ENCODE results near the gene BICRA. TPM values are rescaled to one million over a fixed set of nuclear protein-coding genes. Genes with fewer than 3 reads are reported as not detected.
A peak's percentile ranks its signal among the peaks of the same experiment; 100 is the strongest.
"Not testable (repeated sequence)": the region's sequence is repeated elsewhere in the genome, so short reads cannot be mapped to it uniquely, and the experiment has no call there.

The BICRA gene
- total RNA-seq, 3 donors from 2014 or later, result 11.8 to 16.3 (median 11.9) TPM

DNA sequence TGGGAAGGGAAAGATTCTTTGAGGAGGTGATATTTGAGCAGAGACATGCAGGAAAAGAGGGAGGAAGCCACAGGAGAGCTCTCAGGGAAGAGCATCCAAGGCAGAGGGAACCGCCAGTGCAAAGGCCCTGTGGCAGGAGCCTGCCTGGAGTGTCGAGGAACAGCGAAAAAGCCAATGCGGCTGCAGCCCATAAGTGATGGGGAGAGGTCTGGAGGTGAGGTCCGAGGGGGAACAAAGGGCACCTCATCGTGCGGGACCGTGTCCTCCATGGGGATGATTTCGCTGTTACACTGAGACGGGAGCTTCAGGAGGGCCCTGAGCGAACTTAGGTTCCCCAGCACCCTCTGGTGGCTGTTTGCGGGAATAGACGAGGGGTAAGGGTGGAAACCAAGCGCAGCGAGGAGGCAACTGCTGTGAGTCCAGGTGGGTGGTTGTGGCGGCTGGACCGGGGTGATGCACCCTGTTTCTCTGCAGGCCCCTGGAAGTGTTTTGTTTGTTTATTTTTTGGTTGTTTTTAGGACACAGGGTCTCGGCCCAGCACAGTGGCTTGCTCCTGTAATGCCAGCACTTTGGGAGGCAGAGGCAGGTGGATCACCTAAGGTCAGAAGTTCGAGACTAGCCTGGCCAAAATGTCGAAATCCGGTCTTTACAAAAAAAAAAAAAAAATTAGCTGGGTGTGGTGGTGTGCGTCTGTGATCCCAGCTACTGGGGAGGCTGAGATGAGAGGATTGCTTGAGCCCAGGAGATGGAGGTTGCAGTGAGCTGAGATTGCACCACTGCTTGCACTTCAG, 98.4 kb downstream of the BICRA start:
- ATAC-seq, result peak; percentile 98 to 99
- no peaks in the 10 kb centered on the region for H3K9me3 Mint-ChIP-seq
- no peaks in the 10 kb centered on the region for H3K4me1 Mint-ChIP-seq (ENCODE audit: low read depth)
- no peak overlapping the region for H3K4me3 Mint-ChIP-seq
- peaks cover 6% of the 10 kb centered on the region for H3K36me3 Mint-ChIP-seq (ENCODE audit: insufficient read depth)
- DNase-seq, result peak; percentile 66
- peaks cover 22% of the 10 kb centered on the region for H3K27me3 Mint-ChIP-seq (ENCODE audit: low read depth)

- H3K4me1 Mint-ChIP-seq (ENCODE audit: low read depth), result peaks cover 2% of the 10 kb centered on the region
- H3K36me3 Mint-ChIP-seq (ENCODE audit: insufficient read depth), result no peaks in the 10 kb centered on the region
Measured at GRCh38 chr19:47711652-47712242, 102.8 kb downstream of the BICRA start.

DNA sequence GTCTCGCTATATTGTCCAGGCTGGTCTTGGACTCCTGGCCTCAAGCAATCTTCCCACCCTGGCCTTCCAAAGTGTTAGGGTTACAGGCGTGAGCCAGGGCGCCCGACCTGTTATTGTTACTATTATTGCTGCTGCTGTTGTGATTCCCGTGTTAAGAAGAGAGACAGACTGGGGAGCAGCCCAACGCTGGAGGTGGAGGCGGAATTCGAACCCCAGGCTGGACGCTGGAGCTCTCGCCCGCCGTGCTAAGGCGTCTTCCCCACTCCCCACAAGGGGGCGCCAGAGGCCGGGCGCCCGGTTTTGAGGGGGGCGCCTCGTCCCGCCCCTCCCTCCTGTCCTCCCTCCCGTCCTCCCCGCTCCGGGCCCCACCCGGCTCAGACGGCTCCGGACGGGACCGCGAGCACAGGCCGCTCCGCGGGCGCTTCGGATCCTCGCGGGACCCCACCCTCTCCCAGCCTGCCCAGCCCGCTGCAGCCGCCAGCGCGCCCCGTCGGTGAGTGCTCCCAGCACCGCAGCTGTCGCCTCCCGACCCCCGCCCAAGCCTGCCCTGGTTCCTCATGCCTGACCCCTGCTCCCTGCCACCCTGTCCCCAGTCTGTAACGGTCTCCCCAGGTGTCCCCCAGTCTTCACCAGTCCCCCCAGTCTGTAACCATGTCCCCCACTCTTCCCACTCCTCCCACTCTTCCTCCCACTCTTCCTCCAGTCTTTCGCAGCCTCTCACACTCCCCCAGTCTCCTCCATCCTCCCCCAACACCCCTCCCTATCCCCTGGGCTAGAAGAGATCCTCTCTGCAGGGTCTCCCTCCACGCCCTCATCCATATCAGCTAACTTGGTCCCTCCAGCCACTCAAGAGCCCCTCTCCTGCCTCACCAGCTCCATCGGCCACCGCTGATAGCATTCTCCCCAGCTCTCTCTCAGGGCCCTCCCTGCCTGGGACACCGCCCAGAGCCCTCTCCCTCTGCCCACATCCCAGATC, 104.4 kb downstream of the BICRA start, which contains the start of gene EHD2:
EHD2 (plus strand) TSS at position 377 of the 976 bp plus-strand sequence. CDS start 3,191 bp downstream, outside the sequence.
- peak; percentile 82 to 83 for ATAC-seq
- peaks cover 2% of the 10 kb centered on the region for H3K4me1 Mint-ChIP-seq (ENCODE audit: low read depth)
- peaks cover 5% of the 10 kb centered on the region for H3K9me3 Mint-ChIP-seq
- no peak within 1 kb of the TSS for H3K4me3 Mint-ChIP-seq
- peak; percentile 32 for DNase-seq
- H3K27me3 Mint-ChIP-seq (ENCODE audit: low read depth), result peaks cover 43% of the 10 kb centered on the region
- H3K36me3 Mint-ChIP-seq (ENCODE audit: insufficient read depth), result no peaks in the 10 kb centered on the region

More at GRCh38 chr19:47711652-47712242, 102.8 kb downstream of the BICRA start:
- Mint-ChIP-seq H3K4me3 (no peak overlapping the region), H3K9me3 (peaks cover 5% of the 10 kb centered on the region), H3K27me3 (ENCODE audit: low read depth) (peaks cover 46% of the 10 kb centered on the region)
- ATAC-seq (no peak), DNase-seq (no peak)

GRCh38 chr19:47714339-47714738, 105.4 kb downstream of the BICRA start:
- Mint-ChIP-seq H3K36me3 (ENCODE audit: insufficient read depth) (no peaks in the 10 kb centered on the region), H3K27me3 (ENCODE audit: low read depth) (peaks cover 43% of the 10 kb centered on the region), H3K9me3 (peaks cover 5% of the 10 kb centered on the region), H3K4me3 (no peak overlapping the region), H3K4me1 (ENCODE audit: low read depth) (peaks cover 2% of the 10 kb centered on the region)
- DNase-seq (no peak), ATAC-seq (no peak)

GRCh38 chr19:47714855-47715254, 105.9 kb downstream of the BICRA start:
- not testable (repeated sequence) for H3K4me1 Mint-ChIP-seq (ENCODE audit: low read depth); ATAC-seq
- H3K27me3 Mint-ChIP-seq (ENCODE audit: low read depth), result peaks cover 43% of the 10 kb centered on the region

DNA sequence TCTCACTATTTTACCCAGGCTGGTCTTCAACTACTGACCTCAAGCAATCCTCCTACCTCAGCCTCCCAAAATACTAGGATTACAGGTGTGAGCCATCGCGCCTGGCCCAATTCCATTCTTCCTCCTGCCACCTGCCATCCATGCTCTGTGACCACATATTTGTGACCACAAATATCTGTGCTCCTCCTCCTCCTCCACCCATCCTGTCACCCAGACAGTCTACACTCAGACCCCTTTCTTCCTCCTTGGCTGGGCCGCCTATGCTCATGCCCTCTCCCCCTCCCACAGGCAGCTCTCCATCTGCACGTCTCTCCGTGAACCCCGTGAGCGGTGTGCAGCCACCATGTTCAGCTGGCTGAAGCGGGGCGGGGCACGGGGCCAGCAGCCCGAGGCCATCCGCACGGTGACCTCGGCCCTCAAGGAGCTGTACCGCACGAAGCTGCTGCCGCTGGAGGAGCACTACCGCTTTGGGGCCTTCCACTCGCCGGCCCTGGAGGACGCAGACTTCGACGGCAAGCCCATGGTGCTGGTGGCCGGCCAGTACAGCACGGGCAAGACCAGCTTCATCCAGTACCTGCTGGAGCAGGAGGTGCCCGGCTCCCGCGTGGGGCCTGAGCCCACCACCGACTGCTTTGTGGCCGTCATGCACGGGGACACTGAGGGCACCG, 107.5 kb downstream of the BICRA start:
- H3K27me3 Mint-ChIP-seq (ENCODE audit: low read depth), result peaks cover 42% of the 10 kb centered on the region
- DNase-seq (no peak), ATAC-seq (no peak)
- no peak overlapping the region for H3K4me3 Mint-ChIP-seq
- no peaks in the 10 kb centered on the region for H3K36me3 Mint-ChIP-seq (ENCODE audit: insufficient read depth)
- peaks cover 5% of the 10 kb centered on the region for H3K9me3 Mint-ChIP-seq
- peaks cover 2% of the 10 kb centered on the region for H3K4me1 Mint-ChIP-seq (ENCODE audit: low read depth)

More at GRCh38 chr19:47714855-47715254, 105.9 kb downstream of the BICRA start:
- not testable (repeated sequence) for H3K9me3 Mint-ChIP-seq; H3K4me3 Mint-ChIP-seq; H3K36me3 Mint-ChIP-seq (ENCODE audit: insufficient read depth); DNase-seq

DNA sequence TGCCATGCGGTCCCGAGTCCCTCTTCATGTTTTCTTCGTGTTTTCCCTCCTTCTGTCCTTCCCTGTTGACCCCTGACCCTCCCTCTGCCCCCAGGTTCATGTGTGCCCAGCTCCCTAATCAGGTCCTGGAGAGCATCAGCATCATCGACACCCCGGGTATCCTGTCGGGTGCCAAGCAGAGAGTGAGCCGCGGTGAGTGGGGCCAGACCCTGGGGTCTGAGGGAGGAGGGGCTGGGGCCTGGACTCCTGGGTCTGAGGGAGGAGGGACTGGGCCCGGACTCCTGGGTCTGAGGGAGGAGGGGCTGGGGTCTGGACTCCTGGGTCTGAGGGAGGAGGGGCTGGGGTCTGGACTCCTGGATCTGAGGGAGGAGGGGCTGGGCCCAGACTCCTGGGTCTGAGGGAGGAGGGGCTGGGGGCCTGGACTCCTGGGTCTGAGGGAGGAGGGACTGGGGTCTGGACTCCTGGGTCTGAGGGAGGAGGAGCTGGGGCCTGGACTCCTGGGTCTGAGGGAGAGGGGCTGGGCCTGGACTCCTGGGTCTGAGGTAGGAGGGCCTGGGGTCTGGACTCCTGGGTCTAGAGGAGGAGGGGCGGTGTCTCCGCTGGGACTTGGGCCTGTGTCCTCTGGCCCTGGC, 109.6 kb downstream of the BICRA start:
- H3K4me3 Mint-ChIP-seq; H3K9me3 Mint-ChIP-seq; H3K4me1 Mint-ChIP-seq (ENCODE audit: low read depth); H3K36me3 Mint-ChIP-seq (ENCODE audit: insufficient read depth); ATAC-seq; DNase-seq: not testable (repeated sequence)
- H3K27me3 Mint-ChIP-seq (ENCODE audit: low read depth), result peaks cover 35% of the 10 kb centered on the region

- no peak for ATAC-seq
Measured at GRCh38 chr19:47719047-47719859, 110.3 kb downstream of the BICRA start.

DNA sequence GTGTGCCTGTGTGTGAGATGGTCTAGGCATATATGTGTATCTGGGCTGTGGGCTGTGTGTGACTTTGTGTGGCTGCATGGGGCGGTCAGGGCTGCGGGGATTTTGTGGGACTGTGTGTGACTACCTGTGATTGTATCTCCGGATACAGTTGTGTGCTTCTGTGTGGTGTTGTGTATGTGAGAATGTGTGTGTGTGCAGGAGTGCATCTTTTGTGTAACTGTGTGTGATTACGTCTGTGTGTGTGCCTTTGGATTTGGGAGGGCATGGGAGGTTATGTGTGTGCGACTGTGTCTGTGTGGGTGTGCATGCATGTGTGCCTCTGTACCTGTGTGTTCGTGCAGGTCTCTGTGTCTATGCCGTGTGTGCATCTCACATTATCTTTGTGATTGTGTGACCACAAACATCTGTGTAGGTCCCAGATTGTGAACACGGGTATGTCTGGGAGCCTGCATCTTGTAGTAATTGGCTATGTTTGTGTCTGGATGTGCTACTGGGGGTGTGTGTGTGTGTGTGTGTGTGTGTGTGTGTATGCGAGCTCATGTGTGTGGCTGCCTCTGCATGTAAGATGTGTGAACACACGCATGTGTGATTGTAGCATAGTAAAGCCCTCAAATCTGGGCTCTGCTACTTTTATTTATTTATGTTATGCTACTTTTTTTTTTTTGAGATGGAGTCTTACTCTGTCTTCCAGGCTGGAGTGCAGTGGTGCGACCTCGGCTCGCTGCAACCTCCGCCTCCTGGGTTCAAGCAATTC, 111.9 kb downstream of the BICRA start:
- peaks cover 22% of the 10 kb centered on the region for H3K27me3 Mint-ChIP-seq (ENCODE audit: low read depth)
- ATAC-seq (no peak), DNase-seq (no peak)
- H3K4me1 Mint-ChIP-seq (ENCODE audit: low read depth), result no peaks in the 10 kb centered on the region
- no peak overlapping the region for H3K4me3 Mint-ChIP-seq
- H3K9me3 Mint-ChIP-seq, result no peaks in the 10 kb centered on the region
- no peaks in the 10 kb centered on the region for H3K36me3 Mint-ChIP-seq (ENCODE audit: insufficient read depth)

More at GRCh38 chr19:47719047-47719859, 110.3 kb downstream of the BICRA start:
- no peaks in the 10 kb centered on the region for H3K4me1 Mint-ChIP-seq (ENCODE audit: low read depth)
- no peaks in the 10 kb centered on the region for H3K36me3 Mint-ChIP-seq (ENCODE audit: insufficient read depth)
- no peak for DNase-seq
- H3K4me3 Mint-ChIP-seq, result no peak overlapping the region
- H3K27me3 Mint-ChIP-seq (ENCODE audit: low read depth), result peaks cover 31% of the 10 kb centered on the region
- peaks cover under 1% of the 10 kb centered on the region for H3K9me3 Mint-ChIP-seq

GRCh38 chr19:47723581-47723940, 114.6 kb downstream of the BICRA start:
- H3K36me3 Mint-ChIP-seq (ENCODE audit: insufficient read depth), result no peaks in the 10 kb centered on the region
- H3K4me1 Mint-ChIP-seq (ENCODE audit: low read depth), result no peaks in the 10 kb centered on the region
- H3K27me3 Mint-ChIP-seq (ENCODE audit: low read depth), result peaks cover 18% of the 10 kb centered on the region
- DNase-seq (no peak), ATAC-seq (peak; percentile 36 to 51)
- no peaks in the 10 kb centered on the region for H3K9me3 Mint-ChIP-seq
- no peak overlapping the region for H3K4me3 Mint-ChIP-seq

- Mint-ChIP-seq H3K4me3 (no peak overlapping the region), H3K27me3 (ENCODE audit: low read depth) (peaks cover 30% of the 10 kb centered on the region), H3K36me3 (ENCODE audit: insufficient read depth) (no peaks in the 10 kb centered on the region), H3K9me3 (no peaks in the 10 kb centered on the region), H3K4me1 (ENCODE audit: low read depth) (peaks cover 13% of the 10 kb centered on the region)
- DNase-seq (no peak), ATAC-seq (no peak)
Measured at GRCh38 chr19:47725759-47726401, 116.9 kb downstream of the BICRA start.

DNA sequence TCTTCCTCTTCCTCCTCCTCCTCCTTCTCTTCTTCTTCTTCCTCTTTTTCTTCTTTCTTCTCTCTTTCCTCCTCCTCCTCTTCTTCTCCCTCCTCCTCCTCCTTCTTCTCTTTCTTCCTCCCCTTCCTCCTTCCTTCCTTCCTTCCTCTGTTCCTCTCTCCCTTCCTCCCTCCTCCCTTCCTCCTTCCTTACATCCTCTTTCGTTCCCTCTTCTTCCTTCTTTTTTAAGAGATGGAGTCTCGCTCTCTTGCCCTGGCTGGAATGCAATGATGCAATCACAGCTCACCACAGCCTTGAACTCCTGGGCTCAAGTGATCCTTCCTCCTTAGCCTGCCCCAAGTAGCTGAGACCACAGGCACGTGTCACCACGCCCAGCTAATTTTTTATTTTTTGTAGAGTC, 117.5 kb downstream of the BICRA start:
- no peak for DNase-seq
- Mint-ChIP-seq H3K36me3 (ENCODE audit: insufficient read depth) (no peaks in the 10 kb centered on the region), H3K4me3 (no peak overlapping the region), H3K27me3 (ENCODE audit: low read depth) (peaks cover 32% of the 10 kb centered on the region), H3K4me1 (ENCODE audit: low read depth) (peaks cover 13% of the 10 kb centered on the region), H3K9me3 (no peaks in the 10 kb centered on the region)
- ATAC-seq, result no peak

Data from activated T-cell treated with anti-CD3 and anti-CD28 coated beads, Interleukin-2, amount 50 U/mL, for 4 hours (primary cell).